ENCODE measurements around the gene CENPT.

The CENPT gene

GRCh38 chr16:67801883-67802282 lies 45.6 kb downstream of the CENPT start:
- Histone ChIP-seq H3K4me1 (ENCODE audit: insufficient read depth, low read length) (peaks cover 6% of the 10 kb centered on the region; the same call in 1 of the 2 replicates), H3K36me3 (ENCODE audit: insufficient read depth, low read length) (no peaks in the 10 kb centered on the region; the same call in 1 of the 2 replicates), H3K9ac (ENCODE audit: low read depth, low read length) (no peak overlapping the region), H3K9me3 (ENCODE audit: control insufficient read depth, insufficient read depth, low read length) (no peaks in the 10 kb centered on the region)

GRCh38 chr16:67801241-67801640 lies 46.3 kb downstream of the CENPT start:
- Histone ChIP-seq H3K36me3 (ENCODE audit: insufficient read depth, low read length) (no peaks in the 10 kb centered on the region; the same call in 1 of the 2 replicates), H3K9me3 (ENCODE audit: control insufficient read depth, insufficient read depth, low read length) (no peaks in the 10 kb centered on the region), H3K4me1 (ENCODE audit: insufficient read depth, low read length) (peaks cover 6% of the 10 kb centered on the region; the same call in 1 of the 2 replicates), H3K9ac (ENCODE audit: low read depth, low read length) (no peak overlapping the region)

GRCh38 chr16:67800338-67800926 lies 47.1 kb downstream of the CENPT start:
- H3K36me3 ChIP-seq (ENCODE audit: insufficient read depth, low read length) = no peaks in the 10 kb centered on the region; the same call in 1 of the 2 replicates
- peaks cover 4% of the 10 kb centered on the region; the same call in 1 of the 2 replicates for H3K4me1 ChIP-seq (ENCODE audit: insufficient read depth, low read length)
- H3K9ac ChIP-seq (ENCODE audit: low read depth, low read length) = no peak overlapping the region
- H3K9me3 ChIP-seq (ENCODE audit: control insufficient read depth, insufficient read depth, low read length) = no peaks in the 10 kb centered on the region

- Histone ChIP-seq H3K4me1 (ENCODE audit: insufficient read depth, low read length) (no peaks in the 10 kb centered on the region), H3K36me3 (ENCODE audit: insufficient read depth, low read length) (no peaks in the 10 kb centered on the region; the same call in 1 of the 2 replicates), H3K9me3 (ENCODE audit: control insufficient read depth, insufficient read depth, low read length) (no peaks in the 10 kb centered on the region), H3K9ac (ENCODE audit: low read depth, low read length) (no peak overlapping the region)
These were observed 51.3 kb downstream of the CENPT start for GRCh38 chr16:67796099-67796718.

GRCh38 chr16:67790071-67790470 lies 57.4 kb downstream of the CENPT start:
- no peaks in the 10 kb centered on the region for H3K4me1 ChIP-seq (ENCODE audit: insufficient read depth, low read length)
- H3K36me3 ChIP-seq (ENCODE audit: insufficient read depth, low read length) = no peaks in the 10 kb centered on the region
- H3K9ac ChIP-seq (ENCODE audit: low read depth, low read length) = no peak overlapping the region
- no peaks in the 10 kb centered on the region for H3K9me3 ChIP-seq (ENCODE audit: control insufficient read depth, insufficient read depth, low read length)

GRCh38 chr16:67786491-67786890 lies 61.0 kb downstream of the CENPT start:
- Histone ChIP-seq H3K9ac (ENCODE audit: low read depth, low read length) (no peak overlapping the region), H3K9me3 (ENCODE audit: control insufficient read depth, insufficient read depth, low read length) (no peaks in the 10 kb centered on the region), H3K36me3 (ENCODE audit: insufficient read depth, low read length) (no peaks in the 10 kb centered on the region), H3K4me1 (ENCODE audit: insufficient read depth, low read length) (no peaks in the 10 kb centered on the region)

DNA sequence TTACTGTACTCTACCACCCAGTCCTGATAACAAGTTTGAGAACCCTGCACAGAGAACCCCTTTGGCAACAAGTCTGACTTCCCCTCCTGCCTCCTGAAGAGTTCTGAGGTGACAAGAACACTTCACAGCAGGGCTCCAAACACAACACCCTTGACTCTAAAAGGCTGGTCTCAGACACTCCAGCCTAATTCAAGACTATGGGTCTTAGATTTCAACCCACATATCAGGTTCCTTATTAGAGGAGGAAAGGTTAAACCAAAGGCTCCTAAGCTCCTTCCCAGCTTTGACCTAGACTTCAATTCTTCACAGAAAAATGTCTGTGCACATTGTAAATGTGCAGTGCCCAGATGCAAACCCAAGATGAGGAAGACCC lies 64.2 kb downstream of the CENPT start:
- Histone ChIP-seq H3K9ac (ENCODE audit: low read depth, low read length) (no peak overlapping the region), H3K9me3 (ENCODE audit: control insufficient read depth, insufficient read depth, low read length) (no peaks in the 10 kb centered on the region), H3K36me3 (ENCODE audit: insufficient read depth, low read length) (no peaks in the 10 kb centered on the region), H3K4me1 (ENCODE audit: insufficient read depth, low read length) (no peaks in the 10 kb centered on the region; the same call in 1 of the 2 replicates)

DNA sequence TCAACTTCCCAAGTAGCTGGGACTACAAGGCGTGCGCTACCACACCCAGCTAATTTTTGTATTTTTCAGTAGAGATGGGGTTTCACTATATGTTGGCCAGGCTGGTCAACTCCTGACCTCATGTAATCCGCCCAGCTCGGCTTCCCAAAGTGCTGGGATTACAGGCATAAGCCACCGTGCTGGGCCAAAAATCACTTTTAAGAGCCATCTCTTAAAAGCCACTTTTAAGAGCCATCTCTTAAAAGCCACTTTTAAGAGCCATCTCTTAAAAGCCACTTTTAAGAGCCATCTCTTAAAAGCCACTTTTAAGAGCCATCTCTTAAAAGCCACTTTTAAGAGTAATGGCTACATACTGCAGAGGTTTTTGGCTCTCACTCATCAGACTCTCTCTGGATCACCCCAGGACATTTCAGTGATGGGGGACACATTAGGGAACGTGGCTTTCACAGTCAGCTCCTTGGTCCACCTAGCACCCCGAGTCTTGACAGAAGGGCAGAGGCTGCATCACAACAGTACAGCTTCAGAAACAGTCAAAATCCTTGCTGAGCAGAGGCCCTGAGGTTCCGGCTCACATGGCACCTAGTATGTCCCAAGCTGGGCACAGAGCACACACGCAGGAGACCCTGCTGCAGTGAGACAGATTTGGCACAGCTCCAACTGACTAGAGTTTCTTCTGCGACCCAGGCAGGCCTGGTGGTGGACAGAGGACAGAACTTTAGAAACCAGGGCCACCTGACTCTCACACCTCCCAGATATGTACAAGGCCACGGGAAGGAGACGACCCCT lies 64.7 kb downstream of the CENPT start:
- no peak overlapping the region for H3K9ac ChIP-seq (ENCODE audit: low read depth, low read length)
- H3K36me3 ChIP-seq (ENCODE audit: insufficient read depth, low read length) = no peaks in the 10 kb centered on the region
- no peaks in the 10 kb centered on the region for H3K9me3 ChIP-seq (ENCODE audit: control insufficient read depth, insufficient read depth, low read length)
- no peaks in the 10 kb centered on the region; the same call in 1 of the 2 replicates for H3K4me1 ChIP-seq (ENCODE audit: insufficient read depth, low read length)

DNA sequence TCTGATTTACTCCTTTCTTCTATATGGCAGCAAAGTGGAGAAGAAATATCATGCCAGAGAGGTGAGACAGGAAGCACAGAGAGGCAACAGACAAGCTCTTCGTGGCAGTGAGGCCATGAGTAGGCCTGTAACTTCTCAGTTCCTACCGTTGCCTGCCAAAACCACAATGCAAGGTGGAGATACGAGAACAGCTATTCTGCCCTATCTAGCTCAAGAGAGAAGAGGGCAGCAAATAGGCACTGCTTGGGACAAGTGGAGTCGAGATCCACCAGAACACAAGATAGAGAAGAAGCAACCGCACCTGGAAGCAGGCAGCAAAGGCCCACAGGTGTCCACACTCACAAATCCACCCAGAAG lies 66.0 kb downstream of the CENPT start:
- Histone ChIP-seq H3K36me3 (ENCODE audit: insufficient read depth, low read length) (no peaks in the 10 kb centered on the region), H3K9me3 (ENCODE audit: control insufficient read depth, insufficient read depth, low read length) (no peaks in the 10 kb centered on the region), H3K9ac (ENCODE audit: low read depth, low read length) (no peak overlapping the region), H3K4me1 (ENCODE audit: insufficient read depth, low read length) (no peaks in the 10 kb centered on the region; the same call in 1 of the 2 replicates)

- Histone ChIP-seq H3K4me1 (ENCODE audit: insufficient read depth, low read length) (no peaks in the 10 kb centered on the region; the same call in 1 of the 2 replicates), H3K36me3 (ENCODE audit: insufficient read depth, low read length) (no peaks in the 10 kb centered on the region), H3K9me3 (ENCODE audit: control insufficient read depth, insufficient read depth, low read length) (no peaks in the 10 kb centered on the region), H3K9ac (ENCODE audit: low read depth, low read length) (no peak overlapping the region)
These were observed 66.5 kb downstream of the CENPT start for GRCh38 chr16:67780847-67781564.

DNA sequence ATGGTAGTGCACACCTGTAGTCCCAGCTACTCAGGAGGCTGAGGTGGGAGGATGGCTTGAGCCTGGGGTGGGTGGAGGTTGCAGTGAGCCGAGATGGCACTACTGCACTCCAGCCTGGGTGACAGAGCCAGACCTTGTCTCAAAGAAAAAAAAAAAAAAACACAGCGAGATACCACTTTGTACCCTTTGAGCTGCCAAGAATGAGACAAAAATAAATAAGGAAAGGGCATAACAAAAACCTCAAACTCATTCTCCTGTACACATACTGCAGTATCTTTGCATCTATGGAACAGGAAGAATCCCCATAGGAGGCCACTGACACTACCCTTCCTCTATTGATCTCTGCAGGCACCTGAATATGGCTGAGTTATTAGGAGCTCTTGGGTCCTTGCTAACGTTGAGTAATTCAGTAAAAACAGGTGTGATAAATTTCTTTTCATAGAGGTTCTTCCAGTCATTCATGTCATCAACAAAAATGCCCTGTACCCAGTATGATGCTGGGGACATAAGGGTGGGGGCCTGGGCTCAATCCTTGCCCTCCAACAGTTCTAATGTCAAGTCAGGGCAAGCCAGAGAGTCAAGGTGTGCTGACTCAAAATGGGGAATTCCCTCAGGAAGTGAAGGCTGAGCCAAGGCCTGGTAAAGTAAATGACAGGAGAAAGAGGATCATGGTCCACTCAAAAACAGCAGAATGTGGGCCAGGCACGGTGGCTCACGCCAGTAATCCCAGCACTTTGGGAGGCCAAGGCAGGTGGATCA lies 68.1 kb downstream of the CENPT start:
- no peak overlapping the region for H3K9ac ChIP-seq (ENCODE audit: low read depth, low read length)
- no peaks in the 10 kb centered on the region for H3K36me3 ChIP-seq (ENCODE audit: insufficient read depth, low read length)

More for the DNA sequence above, 68.1 kb downstream of the CENPT start:
- H3K9me3 ChIP-seq (ENCODE audit: control insufficient read depth, insufficient read depth, low read length) = no peaks in the 10 kb centered on the region
- H3K4me1 ChIP-seq (ENCODE audit: insufficient read depth, low read length) = no peaks in the 10 kb centered on the region; the same call in 1 of the 2 replicates
